ENCODE data around the gene SLC35G2. TPM values are rescaled to one million over a fixed set of nuclear protein-coding genes. Genes with fewer than 3 reads are reported as not detected.
"Not testable (repeated sequence)": the region's sequence is repeated elsewhere in the genome, so short reads cannot be mapped to it uniquely, and the experiment has no call there.

Gene SLC35G2
- total and polyA plus RNA-seq, 2 experiments from 2014 or later: 0.27 to 3.5 TPM

DNA sequence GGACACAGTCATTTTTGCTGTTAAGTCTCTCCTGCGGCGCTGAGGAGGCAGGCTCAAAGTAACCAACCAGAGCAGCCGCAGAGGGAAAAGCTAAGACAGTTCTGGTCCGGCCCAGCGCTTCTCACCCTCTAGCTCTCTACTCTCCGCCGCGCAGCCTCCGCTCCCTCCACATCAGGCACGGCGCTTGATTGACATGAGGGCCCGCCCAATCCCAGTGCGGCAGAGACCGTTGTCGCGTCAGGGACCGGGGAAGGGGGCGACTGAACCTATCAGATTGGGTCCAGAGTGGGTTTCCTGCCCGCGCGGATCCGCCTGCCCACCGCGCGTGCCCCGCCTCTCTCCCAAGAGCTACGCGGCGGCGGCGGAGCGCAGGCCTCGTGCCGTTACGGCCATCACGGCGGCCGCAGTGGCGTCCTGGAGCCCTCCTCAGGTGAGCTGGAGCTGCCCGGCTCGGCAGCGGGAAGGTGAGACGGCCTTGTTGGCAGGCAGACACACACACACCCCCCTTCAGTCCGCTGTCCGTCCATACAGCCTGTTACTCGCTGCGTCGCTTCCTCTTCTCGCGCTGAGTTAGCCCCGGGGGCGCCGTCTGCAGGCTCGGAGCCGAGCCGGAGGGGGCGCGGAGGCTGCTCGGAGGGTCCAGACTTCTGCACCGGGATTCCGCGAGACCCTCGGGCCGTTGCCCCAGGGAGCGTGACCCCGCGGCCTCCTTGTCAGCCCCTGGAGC lies 43.1 kb downstream of the SLC35G2 start, which contains the start of gene NCK1:
NCK1 (plus strand) TSS at position 319 of the 727 bp plus-strand sequence. CDS start 65,794 bp downstream, outside the sequence.
- Histone ChIP-seq H3K27ac (peak within 1 kb of the TSS; percentile 92), H3K9me3 (ENCODE audit: low read depth) (no peaks in the 10 kb centered on the region), H3K36me3 (no peaks in the 10 kb centered on the region), H3K4me1 (ENCODE audit: low read depth) (no peaks in the 10 kb centered on the region), H3K4me3 (peak within 1 kb of the TSS; percentile 88), H3K27me3 (no peaks in the 10 kb centered on the region)
- peak; percentile 99 for DNase-seq (ENCODE audit: low read depth in 1 of 2, low spot score in 1 of 2)
- TF ChIP-seq CTCF (IDR thresholded peaks at IDR 0.05; ENCODE audit: low read depth, low read length): peak; percentile 32

DNA sequence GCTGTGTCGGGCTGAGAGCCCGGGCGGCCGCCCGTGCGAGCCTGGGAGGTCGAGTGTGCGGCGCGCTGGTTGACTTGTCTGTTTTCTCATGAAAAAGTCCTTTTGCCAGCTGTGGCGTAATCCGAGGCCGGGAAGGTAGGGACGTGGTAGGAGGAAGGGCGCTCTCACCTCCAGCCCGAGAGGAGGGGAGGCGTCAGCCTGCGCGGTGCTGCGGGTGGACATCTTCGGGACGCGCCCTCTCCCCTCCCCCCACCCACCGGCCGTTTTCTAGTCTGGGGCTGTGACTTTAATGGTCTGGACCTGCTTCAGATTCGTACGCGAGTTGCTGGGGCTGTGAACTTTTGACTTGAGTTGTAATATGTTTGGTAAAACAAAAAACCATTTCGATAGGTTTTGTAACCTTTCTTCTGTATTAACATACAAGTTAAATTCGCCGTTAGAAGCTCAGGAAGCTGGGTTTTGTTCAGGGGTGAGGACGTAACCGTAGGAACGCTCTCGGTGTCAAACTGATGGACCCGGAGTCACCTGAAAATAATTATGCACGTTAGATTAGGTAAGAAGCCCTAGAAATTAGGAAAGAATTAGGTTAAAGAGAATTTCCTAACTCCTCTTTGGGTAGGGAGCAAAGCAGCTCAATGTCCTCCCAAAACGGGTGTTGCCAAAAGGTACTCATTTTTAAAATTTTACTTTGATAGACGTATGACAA lies 43.8 kb downstream of the SLC35G2 start:
- Histone ChIP-seq H3K36me3 (no peaks in the 10 kb centered on the region), H3K4me1 (ENCODE audit: low read depth) (no peaks in the 10 kb centered on the region), H3K9me3 (ENCODE audit: low read depth) (no peaks in the 10 kb centered on the region), H3K27me3 (no peaks in the 10 kb centered on the region), H3K4me3 (peak overlapping the region; percentile 88), H3K27ac (peak overlapping the region; percentile 92)
- DNase-seq (ENCODE audit: low read depth in 1 of 2, low spot score in 1 of 2): peak; percentile 62 to 79
- no peak for TF ChIP-seq CTCF (IDR thresholded peaks at IDR 0.05; ENCODE audit: low read depth, low read length)

DNA sequence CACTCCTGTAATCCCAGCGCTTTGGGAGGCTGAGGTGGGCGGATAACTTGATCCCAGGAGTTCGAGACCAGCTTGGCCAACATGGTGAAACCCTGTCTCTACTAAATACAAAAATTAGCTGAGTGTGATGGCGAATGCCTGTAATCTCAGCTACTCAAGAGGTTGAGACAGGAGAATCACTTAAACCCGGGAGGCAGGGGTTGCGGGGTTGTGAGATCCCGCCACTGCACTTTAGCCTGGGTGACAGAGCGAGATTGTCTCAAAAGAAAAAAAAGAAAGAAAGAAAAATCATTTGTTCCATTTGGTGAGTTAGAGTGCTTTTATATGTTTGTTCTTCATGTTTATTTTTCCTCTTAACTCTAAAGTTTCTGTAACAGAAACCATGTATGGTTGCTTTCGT lies 50.4 kb downstream of the SLC35G2 start:
- Histone ChIP-seq H3K36me3 (no peaks in the 10 kb centered on the region), H3K27ac (no peak overlapping the region), H3K4me3 (no peak overlapping the region), H3K4me1 (ENCODE audit: low read depth) (no peaks in the 10 kb centered on the region), H3K9me3 (ENCODE audit: low read depth) (no peaks in the 10 kb centered on the region), H3K27me3 (no peaks in the 10 kb centered on the region)
- no peak for TF ChIP-seq CTCF (IDR thresholded peaks at IDR 0.05; ENCODE audit: low read depth, low read length)
- DNase-seq (ENCODE audit: low read depth in 1 of 2, low spot score in 1 of 2): no peak

GRCh38 chr3:136872258-136872657 lies 53.3 kb downstream of the SLC35G2 start:
- not testable (repeated sequence) for H3K9me3 ChIP-seq (ENCODE audit: low read depth); H3K36me3 ChIP-seq; H3K27me3 ChIP-seq; H3K4me1 ChIP-seq (ENCODE audit: low read depth); H3K27ac ChIP-seq; H3K4me3 ChIP-seq; DNase-seq (ENCODE audit: low read depth in 1 of 2, low spot score in 1 of 2)

DNA sequence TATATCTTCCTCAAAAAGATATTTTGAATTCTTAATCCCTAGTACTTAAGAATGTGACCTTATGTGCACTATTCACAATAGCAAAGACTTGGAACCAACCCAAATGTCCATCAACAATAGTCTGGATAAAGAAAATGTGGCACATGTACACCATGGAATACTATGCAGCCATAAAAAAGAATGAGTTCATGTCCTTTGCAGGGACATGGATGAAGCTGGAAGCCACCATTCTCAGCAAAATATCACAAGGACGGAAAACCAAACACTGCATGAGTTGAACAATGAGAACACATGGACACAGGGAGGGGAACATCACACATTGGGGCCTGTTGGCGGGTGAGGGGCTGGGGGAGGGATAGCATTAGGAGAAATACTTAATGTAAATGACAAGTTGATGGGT lies 60.6 kb downstream of the SLC35G2 start:
- not testable (repeated sequence) for H3K27ac ChIP-seq; H3K9me3 ChIP-seq (ENCODE audit: low read depth); H3K4me3 ChIP-seq; H3K4me1 ChIP-seq (ENCODE audit: low read depth); H3K36me3 ChIP-seq; DNase-seq (ENCODE audit: low read depth in 1 of 2, low spot score in 1 of 2); H3K27me3 ChIP-seq

GRCh38 chr3:136882571-136882970 lies 63.6 kb downstream of the SLC35G2 start:
- H3K9me3 ChIP-seq (ENCODE audit: low read depth): no peaks in the 10 kb centered on the region
- H3K36me3 ChIP-seq: no peaks in the 10 kb centered on the region
- no peaks in the 10 kb centered on the region for H3K4me1 ChIP-seq (ENCODE audit: low read depth)
- no peak overlapping the region for H3K27ac ChIP-seq
- H3K27me3 ChIP-seq: no peaks in the 10 kb centered on the region
- no peak for TF ChIP-seq CTCF (IDR thresholded peaks at IDR 0.05; ENCODE audit: low read depth, low read length)
- DNase-seq (ENCODE audit: low read depth in 1 of 2, low spot score in 1 of 2): no peak
- H3K4me3 ChIP-seq: no peak overlapping the region

All from cardiac muscle cell (in vitro differentiated cells and primary cell).